ENCODE results near the gene ALG6. TPM values are rescaled to one million over a fixed set of nuclear protein-coding genes. Genes with fewer than 3 reads are reported as not detected.

The ALG6 gene
- total RNA-seq, 4 donors from 2014 or later = 5.7 to 21.8 (median 10.5) TPM

DNA sequence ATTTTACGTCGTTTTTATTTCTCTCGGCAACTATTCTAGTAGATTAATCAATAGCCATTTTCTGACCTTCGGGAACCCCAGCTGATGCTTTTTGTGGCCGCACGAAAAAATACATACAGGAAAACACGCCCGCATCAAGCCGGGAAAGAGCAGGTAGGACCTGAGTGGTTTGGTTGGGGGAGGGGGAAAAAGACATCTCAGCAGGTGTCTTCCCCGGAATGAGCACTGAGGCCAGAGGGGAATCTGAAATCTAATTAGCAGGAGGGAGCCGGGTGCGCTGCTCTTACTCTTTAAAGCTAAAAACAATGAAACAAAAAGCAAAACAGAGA, 45.7 kb upstream of the ALG6 start:
- TF ChIP-seq, protein P1, sequence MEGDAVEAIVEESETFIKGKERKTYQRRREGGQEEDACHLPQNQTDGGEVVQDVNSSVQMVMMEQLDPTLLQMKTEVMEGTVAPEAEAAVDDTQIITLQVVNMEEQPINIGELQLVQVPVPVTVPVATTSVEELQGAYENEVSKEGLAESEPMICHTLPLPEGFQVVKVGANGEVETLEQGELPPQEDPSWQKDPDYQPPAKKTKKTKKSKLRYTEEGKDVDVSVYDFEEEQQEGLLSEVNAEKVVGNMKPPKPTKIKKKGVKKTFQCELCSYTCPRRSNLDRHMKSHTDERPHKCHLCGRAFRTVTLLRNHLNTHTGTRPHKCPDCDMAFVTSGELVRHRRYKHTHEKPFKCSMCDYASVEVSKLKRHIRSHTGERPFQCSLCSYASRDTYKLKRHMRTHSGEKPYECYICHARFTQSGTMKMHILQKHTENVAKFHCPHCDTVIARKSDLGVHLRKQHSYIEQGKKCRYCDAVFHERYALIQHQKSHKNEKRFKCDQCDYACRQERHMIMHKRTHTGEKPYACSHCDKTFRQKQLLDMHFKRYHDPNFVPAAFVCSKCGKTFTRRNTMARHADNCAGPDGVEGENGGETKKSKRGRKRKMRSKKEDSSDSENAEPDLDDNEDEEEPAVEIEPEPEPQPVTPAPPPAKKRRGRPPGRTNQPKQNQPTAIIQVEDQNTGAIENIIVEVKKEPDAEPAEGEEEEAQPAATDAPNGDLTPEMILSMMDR (IDR thresholded peaks at IDR 0.05; ENCODE audit: low read depth) = no peak

DNA sequence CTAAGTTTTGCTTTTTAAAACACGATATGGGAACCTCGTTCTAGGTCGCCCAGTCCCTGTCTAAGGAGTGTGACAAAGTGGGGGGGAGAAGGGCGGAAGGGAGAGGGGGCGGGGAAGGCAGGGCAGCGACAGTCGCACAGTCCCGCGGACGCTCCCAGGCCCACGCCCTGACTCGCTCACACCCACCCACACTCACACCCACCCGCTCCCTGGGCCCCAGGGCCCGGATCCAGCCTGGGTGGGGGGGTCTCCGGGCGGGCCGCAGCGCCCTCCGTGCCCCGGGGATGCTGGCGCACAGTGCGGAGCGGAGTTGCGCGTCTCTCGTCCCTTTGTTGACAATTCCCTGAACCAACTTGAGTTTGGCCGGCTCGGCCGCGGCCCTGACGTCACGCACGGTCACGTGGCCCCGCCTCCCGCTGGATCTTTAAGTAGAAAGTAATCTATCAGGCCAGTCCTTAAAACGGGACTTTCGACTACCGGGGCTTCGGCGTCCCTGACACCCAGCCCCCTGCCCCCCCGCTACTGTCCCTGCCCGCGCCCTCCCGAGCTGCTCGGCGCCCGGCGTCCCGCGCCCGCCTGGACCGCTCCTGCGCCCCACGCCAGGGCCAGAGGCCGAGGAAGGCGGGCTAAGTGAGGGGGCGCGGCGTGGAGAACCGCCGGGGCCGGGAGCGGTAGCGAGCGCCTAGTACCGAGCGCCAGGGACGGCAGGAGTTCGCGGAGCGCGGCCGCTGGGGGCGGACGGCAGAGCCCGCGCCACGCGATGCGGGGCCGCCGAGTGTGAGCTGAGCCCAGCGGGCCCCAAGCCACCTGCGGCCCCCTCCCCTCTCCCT, 45.1 kb upstream of the ALG6 start, which contains the start of gene FOXD3:
Gene FOXD3, plus strand, starts transcription at position 454 of the 830 bp plus-strand sequence. CDS start 492 bp downstream, outside the sequence.
- TF ChIP-seq, protein P1 (IDR thresholded peaks at IDR 0.05; ENCODE audit: low read depth) = no peak

DNA sequence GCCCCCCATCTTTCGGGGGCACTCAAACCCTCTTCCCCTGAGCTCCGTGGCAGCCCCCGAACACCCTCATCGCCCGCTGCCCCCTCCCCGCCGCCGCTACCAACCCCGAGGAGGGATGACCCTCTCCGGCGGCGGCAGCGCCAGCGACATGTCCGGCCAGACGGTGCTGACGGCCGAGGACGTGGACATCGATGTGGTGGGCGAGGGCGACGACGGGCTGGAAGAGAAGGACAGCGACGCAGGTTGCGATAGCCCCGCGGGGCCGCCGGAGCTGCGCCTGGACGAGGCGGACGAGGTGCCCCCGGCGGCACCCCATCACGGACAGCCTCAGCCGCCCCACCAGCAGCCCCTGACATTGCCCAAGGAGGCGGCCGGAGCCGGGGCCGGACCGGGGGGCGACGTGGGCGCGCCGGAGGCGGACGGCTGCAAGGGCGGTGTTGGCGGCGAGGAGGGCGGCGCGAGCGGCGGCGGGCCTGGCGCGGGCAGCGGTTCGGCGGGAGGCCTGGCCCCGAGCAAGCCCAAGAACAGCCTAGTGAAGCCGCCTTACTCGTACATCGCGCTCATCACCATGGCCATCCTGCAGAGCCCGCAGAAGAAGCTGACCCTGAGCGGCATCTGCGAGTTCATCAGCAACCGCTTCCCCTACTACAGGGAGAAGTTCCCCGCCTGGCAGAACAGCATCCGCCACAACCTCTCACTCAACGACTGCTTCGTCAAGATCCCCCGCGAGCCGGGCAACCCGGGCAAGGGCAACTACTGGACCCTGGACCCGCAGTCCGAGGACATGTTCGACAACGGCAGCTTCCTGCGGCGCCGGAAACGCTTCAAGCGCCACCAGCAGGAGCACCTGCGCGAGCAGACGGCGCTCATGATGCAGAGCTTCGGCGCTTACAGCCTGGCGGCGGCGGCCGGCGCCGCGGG, 44.2 kb upstream of the ALG6 start:
- TF ChIP-seq, protein P1 (IDR thresholded peaks at IDR 0.05; ENCODE audit: low read depth) = no peak

DNA sequence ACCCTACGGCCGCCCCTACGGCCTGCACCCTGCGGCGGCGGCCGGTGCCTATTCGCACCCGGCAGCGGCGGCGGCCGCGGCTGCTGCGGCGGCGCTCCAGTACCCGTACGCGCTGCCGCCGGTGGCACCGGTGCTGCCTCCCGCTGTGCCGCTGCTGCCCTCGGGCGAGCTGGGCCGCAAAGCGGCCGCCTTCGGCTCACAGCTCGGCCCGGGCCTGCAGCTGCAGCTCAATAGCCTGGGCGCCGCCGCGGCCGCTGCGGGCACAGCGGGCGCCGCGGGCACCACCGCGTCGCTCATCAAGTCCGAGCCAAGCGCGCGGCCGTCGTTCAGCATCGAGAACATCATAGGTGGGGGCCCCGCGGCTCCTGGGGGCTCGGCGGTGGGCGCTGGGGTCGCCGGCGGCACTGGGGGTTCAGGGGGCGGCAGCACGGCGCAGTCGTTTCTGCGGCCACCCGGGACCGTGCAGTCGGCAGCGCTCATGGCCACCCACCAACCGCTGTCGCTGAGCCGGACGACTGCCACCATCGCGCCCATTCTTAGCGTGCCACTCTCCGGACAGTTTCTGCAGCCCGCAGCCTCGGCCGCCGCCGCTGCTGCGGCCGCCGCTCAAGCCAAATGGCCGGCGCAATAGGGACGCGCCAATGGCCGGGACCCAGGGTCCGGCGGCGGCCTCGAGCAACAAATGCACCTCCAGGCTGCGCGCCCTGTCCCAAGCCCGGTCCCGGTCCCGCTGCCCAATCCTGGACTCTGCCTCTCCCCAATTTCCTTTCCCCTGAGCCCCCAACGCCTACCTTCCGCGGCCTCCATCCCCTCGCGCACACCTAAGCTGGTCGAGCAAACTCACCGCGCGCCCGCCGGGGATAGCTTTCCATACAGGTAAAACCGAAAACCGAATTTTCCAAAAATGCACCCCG, 43.3 kb upstream of the ALG6 start:
- TF ChIP-seq, protein P1 (IDR thresholded peaks at IDR 0.05; ENCODE audit: low read depth) = no peak

DNA sequence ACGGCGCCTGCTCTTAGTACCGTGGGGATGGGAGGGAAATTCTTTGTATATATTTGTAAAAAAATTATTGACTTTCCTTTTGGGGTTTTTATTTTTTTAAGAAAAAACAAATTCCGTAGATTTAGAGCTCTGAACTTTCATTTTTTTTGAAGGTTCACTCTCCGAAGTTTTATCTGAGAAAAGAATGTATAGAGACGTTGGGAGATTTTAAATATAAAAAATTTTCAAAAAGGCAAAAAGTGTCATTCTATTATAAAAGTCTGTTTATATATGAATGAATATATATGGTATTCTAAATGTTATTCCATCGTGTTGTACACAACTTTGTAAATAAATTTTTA, 42.7 kb upstream of the ALG6 start:
- TF ChIP-seq, protein P1 (IDR thresholded peaks at IDR 0.05; ENCODE audit: low read depth) = no peak

DNA sequence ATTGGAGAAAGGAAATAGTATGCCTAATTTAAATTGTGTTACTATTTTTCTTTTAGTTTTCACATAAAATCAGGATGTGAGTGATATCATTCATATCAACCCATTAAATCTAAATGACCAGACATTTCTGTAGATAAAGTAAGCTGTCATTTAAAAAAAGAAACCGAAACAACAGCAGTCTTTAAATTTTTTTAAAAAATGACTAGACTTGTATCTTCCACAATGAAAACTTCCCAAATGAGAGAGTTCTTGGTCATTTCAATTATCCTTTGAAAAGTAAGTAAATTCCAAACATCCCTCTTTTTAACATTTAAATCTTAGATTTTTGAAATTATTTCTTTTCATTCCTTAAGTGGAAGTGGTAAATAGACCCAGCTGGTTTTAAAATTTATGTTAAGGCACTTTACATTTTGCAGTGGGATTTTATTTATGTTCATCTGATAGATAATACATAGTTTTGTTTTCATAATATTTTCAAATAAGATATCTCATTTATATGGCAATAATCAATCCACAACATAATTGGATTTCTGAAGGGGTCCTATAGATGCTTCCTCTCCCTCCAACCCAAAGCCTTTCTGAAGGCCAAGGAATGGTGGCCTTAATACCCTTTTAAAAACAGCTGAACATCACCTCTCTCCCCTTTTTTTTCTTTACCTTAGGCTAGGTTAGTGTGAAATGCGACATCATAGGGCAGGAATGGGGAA, 42.0 kb upstream of the ALG6 start:
- TF ChIP-seq, protein P1 (IDR thresholded peaks at IDR 0.05; ENCODE audit: low read depth) = no peak

All from subcutaneous adipose tissue (tissue), 4 donors.